ENCODE measurements around the gene DTWD1.
A peak's percentile ranks its signal among the peaks of the same experiment; 100 is the strongest.
"Not testable (repeated sequence)": the region's sequence is repeated elsewhere in the genome, so short reads cannot be mapped to it uniquely, and the experiment has no call there.

DTWD1 gene

GRCh38 chr15:49620658-49621368 lies at the start of gene DTWD1, which contains the start of gene FAM227B:
DTWD1 (plus strand) TSS chr15:49621048; CDS start chr15:49625168, 4,120 bp downstream.
FAM227B (minus strand) TSS chr15:49620818; CDS start chr15:49615171, 5,647 bp downstream.
- peak; percentile 99 for DNase-seq

- DNase-seq, result no peak
These were observed 47.4 kb upstream of the DTWD1 start for GRCh38 chr15:49573421-49573820.

- DNase-seq, result no peak
These were observed 31.8 kb upstream of the DTWD1 start for GRCh38 chr15:49589030-49589429.

GRCh38 chr15:49592829-49593316 lies 28.0 kb upstream of the DTWD1 start:
- DNase-seq, result not testable (repeated sequence)

GRCh38 chr15:49604625-49605409 lies 16.0 kb upstream of the DTWD1 start:
- no peak for DNase-seq

- DNase-seq, result no peak
These were observed 15.3 kb upstream of the DTWD1 start for GRCh38 chr15:49605588-49605987.

- DNase-seq, result no peak
These were observed 14.3 kb upstream of the DTWD1 start for GRCh38 chr15:49606594-49606993.

- no peak for DNase-seq
These were observed 10.5 kb upstream of the DTWD1 start for GRCh38 chr15:49610157-49610918.

GRCh38 chr15:49612240-49612639 lies 8.6 kb upstream of the DTWD1 start:
- not testable (repeated sequence) for DNase-seq

- DNase-seq, result no peak
These were observed 1.6 kb upstream of the DTWD1 start for GRCh38 chr15:49619226-49619625.

GRCh38 chr15:49620199-49620598 lies 649 bp upstream of the DTWD1 start:
- no peak for DNase-seq

- DNase-seq, result no peak
These were observed 558 bp downstream of the DTWD1 start for GRCh38 chr15:49621401-49621811.

GRCh38 chr15:49621887-49622286 lies 1.0 kb downstream of the DTWD1 start:
- no peak for DNase-seq

- no peak for DNase-seq
These were observed 1.7 kb downstream of the DTWD1 start for GRCh38 chr15:49622561-49622960.

- no peak for DNase-seq
These were observed 3.2 kb downstream of the DTWD1 start for GRCh38 chr15:49624056-49624455.

GRCh38 chr15:49625460-49626036 lies 4.7 kb downstream of the DTWD1 start:
- DNase-seq, result no peak

GRCh38 chr15:49627407-49627877 lies 6.6 kb downstream of the DTWD1 start:
- no peak for DNase-seq

- DNase-seq, result no peak
These were observed 7.5 kb downstream of the DTWD1 start for GRCh38 chr15:49628379-49628778.

- DNase-seq, result no peak
These were observed 17.0 kb downstream of the DTWD1 start for GRCh38 chr15:49637857-49638256.

- DNase-seq, result no peak
These were observed 23.5 kb downstream of the DTWD1 start for GRCh38 chr15:49644364-49644794.

- DNase-seq, result no peak
These were observed 24.4 kb downstream of the DTWD1 start for GRCh38 chr15:49645277-49645676.

GRCh38 chr15:49645941-49646340 lies 25.1 kb downstream of the DTWD1 start:
- DNase-seq, result no peak

- DNase-seq, result no peak
These were observed 26.0 kb downstream of the DTWD1 start for GRCh38 chr15:49646891-49647290.

All from right forelimb (tissue), 1 donor.